Ectodermal cell (in vitro differentiated cells): ENCODE measurements around the gene SCAND1.

Experiments used
- H3K27ac ChIP-seq: 2 replicates; pipeline ENCODE4 v1.7.0; 2013; ENCODE audit warnings: mild to moderate bottlenecking, low read depth, low read length; ENCODE audit not compliant: insufficient read depth, poor library complexity, severe bottlenecking
- H3K27me3 ChIP-seq: 2 replicates; pipeline ENCODE4 v1.7.0; 2013; ENCODE audit warnings: mild to moderate bottlenecking, low read length; ENCODE audit not compliant: insufficient read depth, control insufficient read depth, poor library complexity, severe bottlenecking
- H3K36me3 ChIP-seq: one replicate; pipeline ENCODE4 v1.7.0; 2013; ENCODE audit warnings: low read length; ENCODE audit not compliant: control insufficient read depth, insufficient read depth
- H3K4me1 ChIP-seq: one replicate; pipeline ENCODE4 v1.7.0; 2013; ENCODE audit warnings: low read length; ENCODE audit not compliant: control insufficient read depth, insufficient read depth
- H3K4me3 ChIP-seq: 2 replicates; pipeline ENCODE4 v1.7.0; 2013; ENCODE audit warnings: low read depth, low read length, control low read depth; ENCODE audit not compliant: insufficient read depth
- H3K9me3 ChIP-seq: 2 replicates; pipeline ENCODE4 v1.7.0; 2013; ENCODE audit warnings: mild to moderate bottlenecking, low read length, moderate library complexity; ENCODE audit not compliant: control insufficient read depth
- WGBS, 2 experiments: methylation state at CpG; one replicate each; pipeline ENCODE4 v1.1.7; 2013; ENCODE audit warnings: missing lambda C conversion rate in 2 of 2; 5-methylcytosine and 5-hydroxymethylcytosine counted together

The SCAND1 gene

DNA sequence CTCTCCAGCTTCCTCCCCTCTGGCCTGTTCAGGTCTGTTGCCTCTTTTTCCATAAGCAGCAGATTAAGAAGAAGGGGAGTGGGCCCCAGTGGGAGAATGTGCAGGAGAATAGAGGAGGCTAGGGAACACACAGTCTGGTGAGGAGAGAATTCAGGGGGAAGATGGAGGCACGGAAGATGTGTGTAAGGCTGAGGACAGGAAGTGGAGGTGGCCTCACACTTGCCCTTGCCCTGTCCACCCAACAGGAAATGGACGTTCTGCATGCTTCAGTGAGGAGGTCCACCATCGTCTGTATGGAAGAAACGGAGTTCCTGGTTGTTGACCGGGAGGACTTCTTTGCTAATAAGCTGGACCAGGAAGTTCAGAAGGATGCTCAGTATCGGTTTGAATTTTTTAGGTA lies 30.1 kb upstream of the SCAND1 start:
- no peaks in the 10 kb centered on the region for H3K4me1 ChIP-seq
- 89 to 91% methylated on average over 6 of the region's 6 CpGs for WGBS, 2 experiments
- H3K27me3 ChIP-seq, result no peaks in the 10 kb centered on the region
- no peaks in the 10 kb centered on the region for H3K36me3 ChIP-seq
- no peak overlapping the region for H3K4me3 ChIP-seq
- no peaks in the 10 kb centered on the region for H3K9me3 ChIP-seq
- no peak overlapping the region for H3K27ac ChIP-seq

DNA sequence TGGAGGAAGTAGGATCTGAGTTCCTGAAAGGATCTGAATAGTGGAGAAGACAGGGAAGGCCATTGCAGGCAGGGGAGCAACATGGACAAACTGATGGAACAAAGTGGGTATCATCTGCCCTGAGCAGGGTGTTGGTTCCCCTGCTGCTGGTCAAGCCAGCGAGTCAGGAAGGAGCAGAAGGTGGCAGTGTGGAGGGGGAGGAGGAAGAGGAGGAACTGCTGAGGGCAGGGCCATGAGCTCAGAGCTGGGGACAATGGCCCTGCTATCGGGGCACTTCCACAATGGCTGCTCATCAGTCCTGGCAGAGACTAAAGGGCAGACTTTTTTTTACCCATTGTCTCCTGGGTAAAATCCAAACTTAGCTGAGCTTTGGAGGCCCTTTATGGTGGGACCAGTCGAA lies 27.7 kb upstream of the SCAND1 start:
- no peaks in the 10 kb centered on the region for H3K36me3 ChIP-seq
- H3K27me3 ChIP-seq, result no peaks in the 10 kb centered on the region
- no peaks in the 10 kb centered on the region for H3K9me3 ChIP-seq
- no peaks in the 10 kb centered on the region for H3K4me1 ChIP-seq
- H3K27ac ChIP-seq, result no peak overlapping the region
- WGBS, 2 experiments, result 72 to 79% methylated on average over 3 of the region's 3 CpGs
- no peak overlapping the region for H3K4me3 ChIP-seq

DNA sequence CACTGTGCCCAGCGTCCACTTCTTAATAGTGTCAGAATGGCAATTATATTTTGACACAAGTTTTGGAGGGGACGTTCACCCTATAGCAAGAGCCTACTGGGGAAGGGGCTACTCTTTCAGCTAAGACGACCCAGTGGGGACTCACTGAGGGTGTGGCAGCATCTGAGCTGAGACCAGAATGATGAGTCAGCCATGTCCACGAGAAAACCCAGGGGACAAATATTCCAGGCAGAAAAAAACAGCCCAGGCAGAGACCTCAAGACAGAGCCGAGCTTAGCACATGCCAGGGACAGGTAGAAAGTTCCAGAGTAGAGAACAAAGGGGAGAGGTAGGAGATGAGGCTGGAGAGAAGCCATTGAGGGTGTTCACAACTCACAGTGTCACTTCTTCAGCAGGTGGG lies 25.2 kb upstream of the SCAND1 start:
- WGBS, 2 experiments, result 82 to 87% methylated on average over 5 of the region's 5 CpGs
- no peaks in the 10 kb centered on the region for H3K27me3 ChIP-seq
- no peaks in the 10 kb centered on the region for H3K4me1 ChIP-seq

GRCh38 chr20:35978041-35978513 lies 23.8 kb upstream of the SCAND1 start:
- 89 to 96% methylated on average over 9 of the region's 9 CpGs for WGBS, 2 experiments
- H3K27ac ChIP-seq, result no peak overlapping the region
- no peaks in the 10 kb centered on the region for H3K36me3 ChIP-seq
- H3K4me3 ChIP-seq, result no peak overlapping the region
- no peaks in the 10 kb centered on the region for H3K9me3 ChIP-seq
- H3K4me1 ChIP-seq, result no peaks in the 10 kb centered on the region
- no peaks in the 10 kb centered on the region for H3K27me3 ChIP-seq

More for the DNA sequence above, 25.2 kb upstream of the SCAND1 start:
- H3K36me3 ChIP-seq, result no peaks in the 10 kb centered on the region
- H3K4me3 ChIP-seq, result no peak overlapping the region
- H3K27ac ChIP-seq, result no peak overlapping the region
- H3K9me3 ChIP-seq, result no peaks in the 10 kb centered on the region

DNA sequence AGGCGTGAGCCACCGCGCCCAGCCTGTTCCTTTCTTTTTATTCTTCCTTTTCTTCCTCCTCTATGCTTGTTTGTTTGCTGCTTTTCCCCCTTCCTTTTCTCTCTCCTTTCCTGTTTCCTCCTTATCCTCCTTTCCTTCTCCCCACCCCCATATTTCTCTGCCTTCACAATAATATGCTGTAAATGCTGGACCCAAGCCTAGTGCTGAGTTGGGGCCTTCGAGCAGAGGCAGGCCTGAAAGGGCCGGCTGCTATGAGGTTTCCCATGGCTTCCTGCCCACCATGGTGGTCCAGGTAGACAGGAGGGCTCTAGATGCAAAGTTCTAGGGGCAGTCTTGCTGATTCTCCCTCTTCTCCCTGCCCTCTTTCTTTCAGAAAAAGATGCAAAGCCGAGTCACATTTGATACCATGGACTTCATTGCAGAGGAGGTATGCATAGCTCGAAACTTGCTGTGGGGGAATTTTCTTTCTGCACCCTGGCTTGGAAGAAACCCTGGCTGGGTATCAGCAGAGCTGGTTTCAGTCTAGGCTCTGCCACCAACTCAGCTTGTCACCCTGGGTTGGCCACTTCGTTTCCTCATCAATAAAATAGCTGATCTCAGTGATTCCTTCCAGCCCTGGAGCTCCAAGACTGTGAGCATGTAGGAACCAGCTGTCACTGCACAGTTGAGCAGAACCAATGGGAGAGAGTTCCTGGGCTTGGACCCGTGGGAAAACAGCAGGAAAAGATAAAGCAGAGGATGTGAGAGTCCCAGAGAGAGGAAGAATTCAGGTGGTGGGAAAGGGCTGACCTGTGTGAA lies 21.5 kb upstream of the SCAND1 start:
- Histone ChIP-seq H3K4me1 (no peaks in the 10 kb centered on the region), H3K36me3 (no peaks in the 10 kb centered on the region), H3K27ac (no peak overlapping the region), H3K9me3 (no peaks in the 10 kb centered on the region), H3K27me3 (no peaks in the 10 kb centered on the region), H3K4me3 (no peak overlapping the region)
- 80 to 82% methylated on average over 9 of the region's 9 CpGs for WGBS, 2 experiments

DNA sequence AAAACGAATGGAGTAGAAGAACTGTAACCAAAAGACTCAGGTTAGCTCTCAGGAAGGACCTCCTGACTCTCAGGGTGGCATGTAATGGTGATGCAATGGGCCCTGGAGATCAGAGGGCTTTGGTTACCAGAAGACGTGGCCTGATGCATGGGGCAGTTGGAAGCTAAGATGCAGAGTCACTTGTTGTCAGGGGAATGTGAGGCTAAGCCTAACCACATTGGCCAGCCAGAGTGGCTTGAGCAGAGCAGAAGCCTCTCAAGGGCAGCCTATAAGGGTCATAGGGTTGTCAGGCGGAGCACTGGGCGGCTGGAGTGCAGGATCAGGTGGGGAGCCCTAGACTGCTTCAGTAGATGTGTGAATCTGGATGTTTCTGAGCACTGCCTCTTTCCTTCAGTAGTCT lies 20.0 kb upstream of the SCAND1 start:
- no peak overlapping the region for H3K27ac ChIP-seq
- H3K4me3 ChIP-seq, result no peak overlapping the region
- WGBS, 2 experiments, result 87 to 88% methylated on average over 4 of the region's 4 CpGs
- no peaks in the 10 kb centered on the region for H3K9me3 ChIP-seq
- no peaks in the 10 kb centered on the region for H3K27me3 ChIP-seq
- H3K36me3 ChIP-seq, result no peaks in the 10 kb centered on the region
- H3K4me1 ChIP-seq, result no peaks in the 10 kb centered on the region

- no peaks in the 10 kb centered on the region for H3K9me3 ChIP-seq
- no peak overlapping the region for H3K27ac ChIP-seq
- 91 to 95% methylated on average over 4 of the region's 4 CpGs for WGBS, 2 experiments
- H3K36me3 ChIP-seq, result no peaks in the 10 kb centered on the region
- H3K4me1 ChIP-seq, result no peaks in the 10 kb centered on the region
- H3K27me3 ChIP-seq, result no peaks in the 10 kb centered on the region
- H3K4me3 ChIP-seq, result no peak overlapping the region
Observed at GRCh38 chr20:35972462-35972861, 18.2 kb upstream of the SCAND1 start.

DNA sequence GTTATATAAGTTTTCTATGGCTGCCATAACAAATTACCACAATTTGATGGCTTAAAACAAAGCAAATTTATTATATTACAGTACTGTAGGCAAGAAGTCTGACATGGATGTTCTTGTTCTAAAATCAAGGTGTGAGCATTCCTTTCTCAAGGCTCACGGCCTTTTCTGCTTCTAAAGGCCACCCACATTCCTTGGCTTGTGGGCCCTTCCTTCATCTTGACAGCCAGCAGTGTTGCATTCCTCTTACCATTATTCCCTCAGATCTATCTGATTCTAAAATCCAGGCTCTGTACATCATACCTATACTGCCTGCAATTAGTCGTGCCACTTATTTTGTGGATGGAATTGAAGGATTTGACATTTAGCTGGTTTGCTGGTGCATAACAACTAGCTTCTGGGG lies 17.7 kb upstream of the SCAND1 start:
- no peak overlapping the region for H3K4me3 ChIP-seq
- no peaks in the 10 kb centered on the region for H3K27me3 ChIP-seq
- H3K4me1 ChIP-seq, result no peaks in the 10 kb centered on the region
- WGBS, 2 experiments, result 90 to 98% methylated on average over 1 to 2 of the region's 2 CpGs
- H3K27ac ChIP-seq, result no peak overlapping the region
- no peaks in the 10 kb centered on the region for H3K9me3 ChIP-seq
- no peaks in the 10 kb centered on the region for H3K36me3 ChIP-seq

- Histone ChIP-seq H3K36me3 (no peaks in the 10 kb centered on the region), H3K4me3 (no peak overlapping the region), H3K9me3 (no peaks in the 10 kb centered on the region), H3K27ac (no peak overlapping the region), H3K4me1 (no peaks in the 10 kb centered on the region), H3K27me3 (no peaks in the 10 kb centered on the region)
- 89 to 100% methylated on average over 1 of the region's 1 CpG for WGBS, 2 experiments
Observed at GRCh38 chr20:35968930-35969329, 14.6 kb upstream of the SCAND1 start.

- WGBS, 2 experiments, result 92 to 97% methylated on average over 3 of the region's 3 CpGs
- no peak within 1 kb of the TSS for H3K4me3 ChIP-seq
- no peaks in the 10 kb centered on the region for H3K27me3 ChIP-seq
- no peak within 1 kb of the TSS for H3K27ac ChIP-seq
- H3K36me3 ChIP-seq, result no peaks in the 10 kb centered on the region
- H3K9me3 ChIP-seq, result no peaks in the 10 kb centered on the region
- H3K4me1 ChIP-seq, result no peaks in the 10 kb centered on the region
Observed at GRCh38 chr20:35967979-35968640, 13.8 kb upstream of the SCAND1 start, which contains the start of gene CNBD2. CNBD2 (plus strand) TSS chr20:35968590; CDS start chr20:35968763, 173 bp downstream.
